Kidney epithelial cell (primary cell): ENCODE measurements around the gene SLC26A1. TPM values are rescaled to one million over a fixed set of nuclear protein-coding genes. Genes with fewer than 3 reads are reported as not detected.

Experiments
- DNase-seq: peaks from one replicate; pipeline ENCODE4 v3.0.0-alpha.2; 2010; ENCODE audit warnings: low read depth
- H3K27me3 ChIP-seq: 2 replicates; pipeline ENCODE4 v1.6.0; 2011; ENCODE audit warnings: low read length; ENCODE audit not compliant: control insufficient read depth, insufficient read depth
- H3K36me3 ChIP-seq: 2 replicates; pipeline ENCODE4 v1.5.1; 2011; ENCODE audit warnings: low read length; ENCODE audit not compliant: control insufficient read depth, insufficient read depth
- H3K4me3 ChIP-seq: 2 replicates; pipeline ENCODE4 v1.5.1; 2011; ENCODE audit warnings: low read depth, mild to moderate bottlenecking, control low read depth, low read length
- total RNA-seq: library from RNA; depleted of rRNA; stranded (reverse); fragments of >200 nt; gene quantifications from 2 replicates; pipeline ENCODE4 v1.2.3, GENCODE V29; 2015
- TF ChIP-seq, protein P1 (sequence below): IDR thresholded peaks from 2 replicates; pipeline ENCODE4 v1.5.1; 2011; ENCODE audit warnings: mild to moderate bottlenecking, moderate library complexity, low read length, control low read depth, inconsistent platforms; ENCODE audit not compliant: insufficient read depth, poor library complexity, severe bottlenecking

Gene SLC26A1
- total RNA-seq, 1 donor from 2014 or later: 0.38 TPM

- TF ChIP-seq, protein P1, sequence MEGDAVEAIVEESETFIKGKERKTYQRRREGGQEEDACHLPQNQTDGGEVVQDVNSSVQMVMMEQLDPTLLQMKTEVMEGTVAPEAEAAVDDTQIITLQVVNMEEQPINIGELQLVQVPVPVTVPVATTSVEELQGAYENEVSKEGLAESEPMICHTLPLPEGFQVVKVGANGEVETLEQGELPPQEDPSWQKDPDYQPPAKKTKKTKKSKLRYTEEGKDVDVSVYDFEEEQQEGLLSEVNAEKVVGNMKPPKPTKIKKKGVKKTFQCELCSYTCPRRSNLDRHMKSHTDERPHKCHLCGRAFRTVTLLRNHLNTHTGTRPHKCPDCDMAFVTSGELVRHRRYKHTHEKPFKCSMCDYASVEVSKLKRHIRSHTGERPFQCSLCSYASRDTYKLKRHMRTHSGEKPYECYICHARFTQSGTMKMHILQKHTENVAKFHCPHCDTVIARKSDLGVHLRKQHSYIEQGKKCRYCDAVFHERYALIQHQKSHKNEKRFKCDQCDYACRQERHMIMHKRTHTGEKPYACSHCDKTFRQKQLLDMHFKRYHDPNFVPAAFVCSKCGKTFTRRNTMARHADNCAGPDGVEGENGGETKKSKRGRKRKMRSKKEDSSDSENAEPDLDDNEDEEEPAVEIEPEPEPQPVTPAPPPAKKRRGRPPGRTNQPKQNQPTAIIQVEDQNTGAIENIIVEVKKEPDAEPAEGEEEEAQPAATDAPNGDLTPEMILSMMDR: no peak
- Histone ChIP-seq H3K27me3 (no peaks in the 10 kb centered on the region), H3K4me3 (no peak overlapping the region)
These were observed 25.2 kb upstream of the SLC26A1 start for GRCh38 chr4:1018147-1019020.

DNA sequence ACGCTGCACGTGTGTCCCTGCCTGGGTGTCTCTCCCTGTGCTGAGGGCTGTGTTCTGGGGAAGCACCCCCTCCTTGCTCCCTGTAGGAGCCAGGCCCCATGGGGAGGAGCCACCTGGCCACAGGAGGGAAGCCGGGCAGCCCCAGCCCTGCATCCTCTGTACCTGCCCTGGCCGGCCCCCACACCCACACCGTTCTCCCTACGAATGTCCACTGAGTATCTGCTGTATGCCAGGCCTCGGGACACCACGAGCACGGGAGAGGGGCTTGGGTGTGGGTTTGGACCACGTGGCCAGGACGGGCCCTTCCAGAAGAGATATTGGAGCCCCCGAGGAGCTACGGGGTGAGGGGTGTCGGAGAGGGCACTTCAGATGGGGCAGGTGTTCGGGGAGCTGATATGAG is 24.5 kb upstream of the SLC26A1 start:
- H3K4me3 ChIP-seq: no peak overlapping the region
- DNase-seq: no peak
- no peaks in the 10 kb centered on the region for H3K36me3 ChIP-seq
- TF ChIP-seq, protein P1: no peak
- H3K27me3 ChIP-seq: no peaks in the 10 kb centered on the region

More at GRCh38 chr4:1018147-1019020, 25.2 kb upstream of the SLC26A1 start:
- no peak for DNase-seq
- no peaks in the 10 kb centered on the region for H3K36me3 ChIP-seq

DNA sequence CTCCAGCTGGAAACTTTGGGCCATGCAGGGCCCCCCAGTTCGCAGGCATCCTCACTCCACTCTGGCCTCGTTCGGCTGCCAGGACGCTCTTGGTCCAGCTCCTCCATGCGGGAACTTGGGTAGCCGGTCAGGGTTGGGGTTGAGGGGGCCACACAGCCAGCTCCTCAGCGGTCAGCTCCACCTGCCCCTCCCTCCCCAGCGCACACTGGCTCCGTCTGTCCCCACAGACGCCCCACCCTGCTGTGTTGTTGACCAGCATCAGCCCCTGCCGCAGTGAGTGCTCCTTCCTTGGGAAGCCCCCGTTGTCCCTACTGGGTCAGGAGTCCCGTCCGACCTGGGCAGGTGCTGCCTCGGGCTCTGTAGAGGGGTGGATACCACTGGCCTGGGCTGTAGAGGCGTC is 24.0 kb upstream of the SLC26A1 start:
- TF ChIP-seq, protein P1: no peak
- Histone ChIP-seq H3K27me3 (no peaks in the 10 kb centered on the region), H3K4me3 (no peak overlapping the region), H3K36me3 (no peaks in the 10 kb centered on the region)
- DNase-seq: no peak

GRCh38 chr4:1015746-1016145 is 22.5 kb upstream of the SLC26A1 start:
- no peak overlapping the region for H3K4me3 ChIP-seq
- DNase-seq: no peak
- TF ChIP-seq, protein P1: no peak
- H3K36me3 ChIP-seq: no peaks in the 10 kb centered on the region
- H3K27me3 ChIP-seq: no peaks in the 10 kb centered on the region

DNA sequence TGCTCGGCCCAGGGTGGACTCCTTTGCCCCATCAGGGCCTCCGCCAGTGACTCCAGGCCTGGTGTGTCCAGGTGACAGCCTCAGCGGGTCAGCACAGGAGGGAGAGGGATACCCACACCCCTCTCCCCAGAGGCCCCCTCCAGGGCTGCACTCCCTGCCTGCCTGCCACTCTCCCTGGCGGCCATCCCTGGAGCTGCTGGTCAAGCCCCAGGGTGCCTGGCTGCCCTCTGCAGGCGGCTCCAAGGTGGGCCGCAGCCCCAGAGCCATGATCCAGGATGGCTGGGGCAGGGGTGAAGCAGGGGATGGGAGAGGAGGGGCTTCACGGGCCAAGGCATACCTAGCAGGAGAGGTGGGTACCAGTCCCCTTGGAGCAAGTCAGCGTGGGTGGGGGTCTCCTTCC is 22.0 kb upstream of the SLC26A1 start:
- no peaks in the 10 kb centered on the region for H3K27me3 ChIP-seq
- H3K4me3 ChIP-seq: no peak overlapping the region
- no peaks in the 10 kb centered on the region for H3K36me3 ChIP-seq
- TF ChIP-seq, protein P1: peak; percentile 16
- no peak for DNase-seq
